GM12892 (cell line): ENCODE measurements around the gene TNK1.

Source experiments
- POLR2A ChIP-seq: IDR thresholded peaks from 2 replicates; pipeline ENCODE4 v1.6.1; 2011; ENCODE audit warnings: low read depth, low read length, control low read depth
- POLR2AphosphoS5 ChIP-seq: IDR thresholded peaks from 2 replicates; pipeline ENCODE4 v1.6.1; 2011; ENCODE audit warnings: low read depth, low read length, control low read depth

GRCh38 chr17:7417056-7417655 lies 36.3 kb downstream of the TNK1 start:
- TF ChIP-seq POLR2AphosphoS5: no peak
- no peak for TF ChIP-seq POLR2A
